Cardiac muscle cell (in vitro differentiated cells and primary cell): ENCODE results near the gene PPFIA2. TPM values are rescaled to one million over a fixed set of nuclear protein-coding genes. Genes with fewer than 3 reads are reported as not detected.

Experiments
- DNase-seq, 2 donors: peaks; one replicate each; pipeline versions ENCODE4 v3.0.0 to v3.0.0-alpha.2; 2010 to 2017; ENCODE audit warnings: low read depth in 1 of 2, low spot score in 1 of 2
- H3K27ac ChIP-seq: fragments of 200-600 bp; sonication (generic); 2 replicates; pipeline ENCODE4 v1.5.1; 2016
- H3K27me3 ChIP-seq: fragments of 200-600 bp; sonication (generic); 2 replicates; pipeline ENCODE4 v1.6.0; 2016; ENCODE audit warnings: control low read depth
- H3K36me3 ChIP-seq: fragments of 200-600 bp; sonication (generic); 2 replicates; pipeline ENCODE4 v1.5.1; 2016; ENCODE audit warnings: control low read depth
- H3K4me1 ChIP-seq: fragments of 200-600 bp; sonication (generic); 2 replicates; pipeline ENCODE4 v1.8.1; 2017; ENCODE audit warnings: low read depth, mild to moderate bottlenecking, mixed run types
- H3K4me3 ChIP-seq: fragments of 200-600 bp; sonication (generic); 2 replicates; pipeline ENCODE4 v1.5.1; 2016; ENCODE audit warnings: mild to moderate bottlenecking
- H3K9me3 ChIP-seq: fragments of 200-600 bp; sonication (generic); 2 replicates; pipeline ENCODE4 v1.5.1; 2017; ENCODE audit warnings: low read depth, mild to moderate bottlenecking, control low read depth
- polyA plus RNA-seq: library from polyadenylated mRNA; unstranded; fragments of >200 nt; fragmentation: Nextera tagmentation; extraction: Ambion mirVana; gene quantifications from 2 replicates; pipeline ENCODE4 v1.2.1, GENCODE V29; 2016
- total RNA-seq: library from RNA; depleted of rRNA; stranded (reverse); fragments of >200 nt; gene quantifications from 2 replicates; pipeline ENCODE4 v1.2.3, GENCODE V29; 2016
- TF ChIP-seq, protein P1 (sequence below): IDR thresholded peaks from 2 replicates; pipeline ENCODE4 v1.5.1; 2012; ENCODE audit warnings: low read depth, mild to moderate bottlenecking, low read length

The PPFIA2 gene
- total and polyA plus RNA-seq, 2 experiments from 2014 or later = 17.1 to 53.5 TPM

DNA sequence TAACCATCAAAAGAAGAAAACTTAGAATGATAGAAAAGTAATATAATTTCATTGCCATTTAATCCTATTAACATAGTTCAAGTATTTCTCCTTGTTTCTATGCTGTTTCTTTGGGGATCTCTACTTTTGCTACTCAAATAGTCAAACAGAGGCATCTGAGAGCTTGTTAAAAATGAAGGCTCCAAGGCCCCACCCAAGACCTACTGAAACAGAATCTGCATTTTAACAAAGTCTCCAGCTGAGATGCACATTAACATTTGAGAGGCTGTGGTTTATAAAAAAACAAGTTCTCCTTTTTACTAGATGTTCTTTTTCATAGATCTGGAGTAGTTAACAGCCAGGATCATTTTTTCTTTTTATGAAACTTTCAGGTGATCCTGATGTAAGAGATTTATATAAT is 31.8 kb downstream of the PPFIA2 start:
- Histone ChIP-seq H3K27me3 (no peaks in the 10 kb centered on the region), H3K4me3 (no peak overlapping the region), H3K4me1 (peaks cover 6% of the 10 kb centered on the region), H3K36me3 (no peaks in the 10 kb centered on the region), H3K27ac (no peak overlapping the region), H3K9me3 (no peaks in the 10 kb centered on the region)
- TF ChIP-seq, protein P1, sequence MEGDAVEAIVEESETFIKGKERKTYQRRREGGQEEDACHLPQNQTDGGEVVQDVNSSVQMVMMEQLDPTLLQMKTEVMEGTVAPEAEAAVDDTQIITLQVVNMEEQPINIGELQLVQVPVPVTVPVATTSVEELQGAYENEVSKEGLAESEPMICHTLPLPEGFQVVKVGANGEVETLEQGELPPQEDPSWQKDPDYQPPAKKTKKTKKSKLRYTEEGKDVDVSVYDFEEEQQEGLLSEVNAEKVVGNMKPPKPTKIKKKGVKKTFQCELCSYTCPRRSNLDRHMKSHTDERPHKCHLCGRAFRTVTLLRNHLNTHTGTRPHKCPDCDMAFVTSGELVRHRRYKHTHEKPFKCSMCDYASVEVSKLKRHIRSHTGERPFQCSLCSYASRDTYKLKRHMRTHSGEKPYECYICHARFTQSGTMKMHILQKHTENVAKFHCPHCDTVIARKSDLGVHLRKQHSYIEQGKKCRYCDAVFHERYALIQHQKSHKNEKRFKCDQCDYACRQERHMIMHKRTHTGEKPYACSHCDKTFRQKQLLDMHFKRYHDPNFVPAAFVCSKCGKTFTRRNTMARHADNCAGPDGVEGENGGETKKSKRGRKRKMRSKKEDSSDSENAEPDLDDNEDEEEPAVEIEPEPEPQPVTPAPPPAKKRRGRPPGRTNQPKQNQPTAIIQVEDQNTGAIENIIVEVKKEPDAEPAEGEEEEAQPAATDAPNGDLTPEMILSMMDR = no peak
- no peak for DNase-seq

DNA sequence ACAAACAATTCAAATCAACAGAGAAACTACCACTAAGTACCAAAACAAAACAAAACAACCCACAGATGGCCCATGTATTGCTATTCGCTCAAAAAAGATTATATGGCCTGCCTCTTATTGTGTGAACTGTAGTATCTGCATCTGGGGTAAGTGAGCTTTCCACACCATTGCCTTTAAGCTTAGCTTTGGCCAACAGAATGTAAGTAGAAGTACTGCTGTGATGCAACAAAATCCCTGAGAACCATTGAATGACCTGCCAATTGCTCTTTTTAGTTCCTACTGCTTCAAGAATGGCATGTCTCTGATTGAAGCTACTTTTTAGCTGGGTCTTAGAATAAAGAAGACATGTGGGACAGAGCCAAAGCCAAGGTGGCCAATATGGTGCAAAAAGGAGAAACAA is 32.5 kb downstream of the PPFIA2 start:
- Histone ChIP-seq H3K27me3 (no peaks in the 10 kb centered on the region), H3K4me1 (peaks cover 6% of the 10 kb centered on the region), H3K9me3 (no peaks in the 10 kb centered on the region), H3K36me3 (no peaks in the 10 kb centered on the region), H3K4me3 (no peak overlapping the region), H3K27ac (no peak overlapping the region)
- no peak for DNase-seq
- TF ChIP-seq, protein P1 = no peak

DNA sequence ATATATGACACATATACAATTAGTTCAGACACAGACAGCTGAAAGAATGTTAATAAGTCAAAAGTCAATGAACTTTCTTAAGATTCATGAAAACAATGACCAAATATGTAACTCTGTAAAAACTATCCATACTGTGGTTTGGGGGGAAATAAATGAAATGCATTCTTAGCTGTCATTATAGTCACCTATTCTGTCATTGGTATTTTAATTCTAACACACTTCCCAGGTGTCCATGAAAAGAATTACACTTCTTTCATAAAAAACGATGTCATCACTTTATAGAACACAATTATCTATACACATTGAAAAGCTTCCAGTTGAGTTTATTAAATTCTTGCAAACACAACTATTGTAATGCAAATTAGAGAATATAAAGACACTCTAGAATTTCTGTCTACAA is 35.8 kb downstream of the PPFIA2 start:
- H3K36me3 ChIP-seq = no peaks in the 10 kb centered on the region
- H3K4me1 ChIP-seq = no peaks in the 10 kb centered on the region
- H3K4me3 ChIP-seq = no peak overlapping the region
- no peaks in the 10 kb centered on the region for H3K27me3 ChIP-seq
- TF ChIP-seq, protein P1 = no peak
- DNase-seq = no peak
- H3K9me3 ChIP-seq = no peaks in the 10 kb centered on the region
- H3K27ac ChIP-seq = no peak overlapping the region

DNA sequence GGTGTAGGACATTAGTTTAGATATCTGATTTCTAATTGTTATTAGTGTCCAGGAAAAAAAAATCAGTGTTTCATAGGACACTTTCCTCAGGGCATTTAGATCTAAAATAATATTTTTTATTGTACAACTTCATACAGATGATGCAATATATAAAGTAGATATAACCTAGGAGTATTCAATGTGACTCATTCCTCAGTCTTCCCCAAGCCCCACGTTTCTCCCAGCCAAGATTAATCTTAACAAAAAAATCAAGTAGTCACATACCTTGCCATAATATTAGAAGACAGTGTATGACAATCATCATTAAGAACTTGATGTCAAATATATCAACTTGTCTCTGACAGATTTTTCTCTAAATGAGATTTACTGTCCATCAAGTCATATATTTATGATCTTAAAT is 37.1 kb downstream of the PPFIA2 start:
- no peak overlapping the region for H3K4me3 ChIP-seq
- H3K9me3 ChIP-seq = no peaks in the 10 kb centered on the region
- H3K36me3 ChIP-seq = no peaks in the 10 kb centered on the region
- H3K4me1 ChIP-seq = no peaks in the 10 kb centered on the region
- no peak overlapping the region for H3K27ac ChIP-seq
- no peak for DNase-seq
- H3K27me3 ChIP-seq = no peaks in the 10 kb centered on the region
- TF ChIP-seq, protein P1 = no peak

DNA sequence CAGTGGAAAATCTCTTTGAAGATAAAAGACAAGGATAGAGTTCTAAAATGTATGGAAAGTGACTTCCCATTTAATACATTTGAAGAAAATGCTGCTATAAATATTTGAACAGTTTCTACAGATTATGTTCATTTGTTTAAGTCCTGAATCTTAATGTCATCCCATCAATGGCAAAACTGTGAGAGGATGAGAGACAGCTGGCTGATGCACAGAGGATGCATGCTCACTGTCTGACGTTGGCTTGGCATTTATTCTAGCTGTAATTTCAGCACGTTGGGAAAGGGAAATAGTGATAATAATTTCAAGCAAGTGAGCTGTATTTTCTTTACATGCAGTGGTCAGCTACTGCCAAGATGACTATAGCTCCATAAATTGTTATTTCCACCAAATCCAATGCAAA is 40.5 kb downstream of the PPFIA2 start:
- DNase-seq = no peak
- no peak overlapping the region for H3K27ac ChIP-seq
- H3K36me3 ChIP-seq = no peaks in the 10 kb centered on the region
- no peak overlapping the region for H3K4me3 ChIP-seq
- H3K9me3 ChIP-seq = no peaks in the 10 kb centered on the region
- no peaks in the 10 kb centered on the region for H3K4me1 ChIP-seq
- TF ChIP-seq, protein P1 = no peak
- no peaks in the 10 kb centered on the region for H3K27me3 ChIP-seq

DNA sequence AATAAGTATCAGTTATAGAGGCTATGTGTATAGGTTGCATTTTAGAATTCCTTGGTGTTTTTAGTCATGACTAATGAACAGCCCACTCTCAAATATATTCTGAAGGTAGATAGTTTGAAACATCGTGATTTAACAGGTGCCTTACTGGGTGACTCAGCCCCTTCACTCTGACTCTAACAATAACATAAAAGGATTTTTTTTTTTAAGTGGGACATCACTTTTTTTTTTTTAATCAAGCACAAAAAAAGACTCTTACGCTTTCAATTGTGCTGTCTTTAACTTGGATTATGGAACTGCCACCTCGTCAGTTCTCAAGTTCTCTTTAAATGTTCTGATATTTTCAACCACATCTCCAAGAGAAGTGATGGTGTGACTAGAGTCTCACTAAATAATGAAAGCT is 46.6 kb downstream of the PPFIA2 start:
- H3K9me3 ChIP-seq = no peaks in the 10 kb centered on the region
- H3K27ac ChIP-seq = no peak overlapping the region
- TF ChIP-seq, protein P1 = no peak
- no peak for DNase-seq
- no peak overlapping the region for H3K4me3 ChIP-seq
- H3K27me3 ChIP-seq = no peaks in the 10 kb centered on the region
- H3K36me3 ChIP-seq = no peaks in the 10 kb centered on the region
- H3K4me1 ChIP-seq = no peaks in the 10 kb centered on the region
